HEK293 (cell line): ENCODE data around the gene IRF7.

ENCODE experiments used
- CTCF ChIA-PET: fragments of 350-600 bp; formaldehyde crosslinking; extraction: SDS; loops from one replicate; lab custom pipeline; 2021; ENCODE audit warnings: antibody characterized with exemption; lab: Yijun Ruan, JAX
- POLR2A ChIA-PET: fragments of 300-600 bp; formaldehyde crosslinking; extraction: SDS; loops from one replicate; lab custom pipeline; 2020; ENCODE audit warnings: antibody characterized with exemption, inconsistent platforms; lab: Yijun Ruan, JAX
- H3K27ac ChIP-seq: fragments of 200-500 bp; sonication (Bioruptor generic); 2 replicates; pipeline ENCODE4 v1.5.1; 2014; ENCODE audit warnings: low read depth, low read length, control low read depth, inconsistent platforms; ENCODE audit errors: extremely low read depth
- H3K36me3 ChIP-seq, 2 experiments: fragments of 200-500 bp in 1 of 2; sonication (Bioruptor generic) in 1 of 2; 1 replicate in 1 of 2; 2 replicates in 1 of 2; pipeline ENCODE4 v1.5.1; 2014 to 2017; ENCODE audit warnings: inconsistent platforms in 2 of 2, low read length in 2 of 2; ENCODE audit not compliant: control insufficient read depth in 2 of 2, insufficient read depth in 1 of 2
- H3K4me1 ChIP-seq: fragments of 200-500 bp; sonication (Bioruptor generic); 2 replicates; pipeline ENCODE4 v1.5.1; 2014; ENCODE audit warnings: mild to moderate bottlenecking, low read length, inconsistent platforms; ENCODE audit not compliant: control insufficient read depth, insufficient read depth
- H3K4me3 ChIP-seq: 2 replicates; pipeline ENCODE4 v1.5.1; 2011; ENCODE audit warnings: low read depth, mild to moderate bottlenecking, control low read depth, low read length, moderate library complexity
- H3K9me3 ChIP-seq: fragments of 200-500 bp; sonication (Bioruptor generic); 2 replicates; pipeline ENCODE4 v1.5.1; 2014; ENCODE audit warnings: low read depth, low read length, inconsistent platforms; ENCODE audit not compliant: control insufficient read depth, insufficient read depth
- SALL2 ChIP-seq: fragments of 450-650 bp; formaldehyde crosslinking; IDR thresholded peaks from 2 replicates; pipeline ENCODE4 v1.5.0; 2017; ENCODE audit warnings: missing biosample characterization, mild to moderate bottlenecking, missing genetic modification characterization, borderline replicate concordance
- ZBTB1 ChIP-seq: fragments of 450-650 bp; formaldehyde crosslinking; IDR thresholded peaks from 2 replicates; pipeline ENCODE4 v1.5.1; 2016; ENCODE audit warnings: missing biosample characterization, missing genetic modification characterization
- ZNF24 ChIP-seq: fragments of 450-650 bp; formaldehyde crosslinking; IDR thresholded peaks from 2 replicates; pipeline ENCODE4 v1.5.1; 2016; ENCODE audit warnings: missing biosample characterization, missing genetic modification characterization
- ZNF292 ChIP-seq: fragments of 450-650 bp; formaldehyde crosslinking; IDR thresholded peaks from 2 replicates; pipeline ENCODE4 v1.5.1; 2016; ENCODE audit warnings: low read depth, missing biosample characterization, missing genetic modification characterization, borderline replicate concordance
- ZNF558 ChIP-seq: fragments of 450-650 bp; formaldehyde crosslinking; IDR thresholded peaks from 2 replicates; pipeline ENCODE4 v1.5.1; 2016; ENCODE audit warnings: missing biosample characterization, missing genetic modification characterization
- ZNF561 ChIP-seq: fragments of 450-650 bp; IDR thresholded peaks from 2 replicates; pipeline ENCODE4 v1.5.1; 2018; ENCODE audit warnings: missing biosample characterization, missing genetic modification characterization, borderline replicate concordance
- ZNF571 ChIP-seq: fragments of 450-650 bp; formaldehyde crosslinking; IDR thresholded peaks from 2 replicates; pipeline ENCODE4 v1.5.0; 2017; ENCODE audit warnings: missing biosample characterization, missing genetic modification characterization
- ZNF707 ChIP-seq: fragments of 450-650 bp; formaldehyde crosslinking; IDR thresholded peaks from 2 replicates; pipeline ENCODE4 v1.5.1; 2016; ENCODE audit warnings: missing biosample characterization, missing genetic modification characterization
- ZNF791 ChIP-seq: fragments of 450-650 bp; formaldehyde crosslinking; IDR thresholded peaks from 2 replicates; pipeline ENCODE4 v1.5.1; 2016; ENCODE audit warnings: missing biosample characterization, missing genetic modification characterization
- TF ChIP-seq, protein P1 (sequence below): fragments of 450-650 bp; formaldehyde crosslinking; IDR thresholded peaks from 2 replicates; pipeline ENCODE4 v1.5.1; 2017; ENCODE audit warnings: missing biosample characterization, missing genetic modification characterization
- TF ChIP-seq, protein P2 (sequence below): fragments of 450-650 bp; formaldehyde crosslinking; IDR thresholded peaks from 2 replicates; pipeline ENCODE4 v1.5.1; 2017; ENCODE audit warnings: missing biosample characterization, missing genetic modification characterization
- TF ChIP-seq, protein P3 (sequence below): fragments of 450-650 bp; formaldehyde crosslinking; IDR thresholded peaks from 2 replicates; pipeline ENCODE4 v1.5.1; 2016; ENCODE audit warnings: missing biosample characterization, missing genetic modification characterization, borderline replicate concordance
- TF ChIP-seq, protein P4 (sequence below): fragments of 450-650 bp; formaldehyde crosslinking; IDR thresholded peaks from 2 replicates; pipeline ENCODE4 v1.5.1; 2016; ENCODE audit warnings: missing biosample characterization, missing genetic modification characterization
- TF ChIP-seq, protein P5 (sequence below): fragments of 450-650 bp; formaldehyde crosslinking; IDR thresholded peaks from 2 replicates; pipeline ENCODE4 v1.5.1; 2016; ENCODE audit warnings: missing biosample characterization, missing genetic modification characterization
- TF ChIP-seq, protein P6 (sequence below): fragments of 450-650 bp; formaldehyde crosslinking; IDR thresholded peaks from 2 replicates; pipeline ENCODE4 v1.5.1; 2016; ENCODE audit warnings: missing biosample characterization, missing genetic modification characterization

The IRF7 gene

DNA sequence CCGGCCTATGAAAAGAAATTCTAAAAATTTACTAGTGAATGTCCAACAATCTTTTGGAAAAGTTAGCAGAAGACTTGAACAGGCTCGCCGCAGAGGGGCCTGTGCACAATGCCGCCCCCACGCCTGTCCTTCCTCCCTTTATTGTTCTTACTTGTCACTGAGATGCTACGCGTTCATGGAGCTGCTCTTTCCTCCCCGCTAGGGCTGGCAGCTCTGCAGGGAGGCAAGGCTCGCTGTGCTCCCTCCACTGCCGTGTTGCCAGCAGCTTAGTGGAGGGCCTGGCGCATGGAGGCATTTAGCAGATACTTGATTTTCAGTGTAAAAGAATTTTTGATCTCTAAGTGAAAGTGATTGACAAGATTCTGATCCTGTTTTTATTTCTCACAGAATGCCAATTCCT, 24.8 kb downstream of the IRF7 start (continued):
- TF ChIP-seq ZNF791 (tag by site-specific recombination) (no peak), ZBTB1 (tag by site-specific recombination) (no peak), ZNF707 (tag by site-specific recombination) (no peak)

DNA sequence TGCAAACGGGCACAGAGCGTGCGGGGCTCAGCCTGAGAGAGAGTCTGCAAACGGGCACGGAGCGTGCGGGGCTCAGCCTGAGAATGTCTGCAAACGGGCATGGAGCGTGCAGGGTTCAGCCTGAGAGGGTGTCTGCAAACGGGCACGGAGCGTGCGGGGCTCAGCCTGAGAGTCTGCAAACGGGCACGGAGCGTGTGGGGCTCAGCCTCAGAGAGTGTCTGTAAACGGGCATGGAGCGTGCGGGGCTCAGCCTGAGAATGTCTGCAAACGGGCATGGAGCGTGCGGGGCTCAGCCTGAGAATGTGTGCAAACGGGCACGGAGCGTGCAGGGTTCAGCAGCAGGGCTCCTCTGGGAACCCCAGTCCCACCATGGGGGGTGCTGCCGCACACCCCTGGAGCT, 26.0 kb downstream of the IRF7 start:
- Histone ChIP-seq H3K9me3 (no peaks in the 10 kb centered on the region), H3K27ac (0 out of 2 replicates have a peak overlapping the region, but pooled peaks have one; percentile 5), H3K4me3 (no peak overlapping the region), H3K36me3 (peaks cover 14 to 93% of the 10 kb centered on the region in 2 experiments; a peak in 2 of 3 replicates), H3K4me1 (no peaks in the 10 kb centered on the region)
- ChIA-PET POLR2A (interaction anchor here (2.5 kb wide), 1 partner anchor 14 kb away, joined by 10 read pairs; the partner anchor contains the start of gene PHRF1), CTCF (no interaction called here)
- TF ChIP-seq, protein P1, sequence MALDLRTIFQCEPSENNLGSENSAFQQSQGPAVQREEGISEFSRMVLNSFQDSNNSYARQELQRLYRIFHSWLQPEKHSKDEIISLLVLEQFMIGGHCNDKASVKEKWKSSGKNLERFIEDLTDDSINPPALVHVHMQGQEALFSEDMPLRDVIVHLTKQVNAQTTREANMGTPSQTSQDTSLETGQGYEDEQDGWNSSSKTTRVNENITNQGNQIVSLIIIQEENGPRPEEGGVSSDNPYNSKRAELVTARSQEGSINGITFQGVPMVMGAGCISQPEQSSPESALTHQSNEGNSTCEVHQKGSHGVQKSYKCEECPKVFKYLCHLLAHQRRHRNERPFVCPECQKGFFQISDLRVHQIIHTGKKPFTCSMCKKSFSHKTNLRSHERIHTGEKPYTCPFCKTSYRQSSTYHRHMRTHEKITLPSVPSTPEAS (tag by site-specific recombination) = no peak
- TF ChIP-seq, protein P2, sequence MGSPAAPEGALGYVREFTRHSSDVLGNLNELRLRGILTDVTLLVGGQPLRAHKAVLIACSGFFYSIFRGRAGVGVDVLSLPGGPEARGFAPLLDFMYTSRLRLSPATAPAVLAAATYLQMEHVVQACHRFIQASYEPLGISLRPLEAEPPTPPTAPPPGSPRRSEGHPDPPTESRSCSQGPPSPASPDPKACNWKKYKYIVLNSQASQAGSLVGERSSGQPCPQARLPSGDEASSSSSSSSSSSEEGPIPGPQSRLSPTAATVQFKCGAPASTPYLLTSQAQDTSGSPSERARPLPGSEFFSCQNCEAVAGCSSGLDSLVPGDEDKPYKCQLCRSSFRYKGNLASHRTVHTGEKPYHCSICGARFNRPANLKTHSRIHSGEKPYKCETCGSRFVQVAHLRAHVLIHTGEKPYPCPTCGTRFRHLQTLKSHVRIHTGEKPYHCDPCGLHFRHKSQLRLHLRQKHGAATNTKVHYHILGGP = no peak
- TF ChIP-seq ZNF561 (tag by site-specific recombination) (no peak), ZNF24 (no peak), ZNF558 (no peak), ZNF292 (tag by site-specific recombination) (no peak), SALL2 (tag by site-specific recombination) (no peak), ZNF571 (tag by site-specific recombination) (no peak)
- TF ChIP-seq, protein P3, sequence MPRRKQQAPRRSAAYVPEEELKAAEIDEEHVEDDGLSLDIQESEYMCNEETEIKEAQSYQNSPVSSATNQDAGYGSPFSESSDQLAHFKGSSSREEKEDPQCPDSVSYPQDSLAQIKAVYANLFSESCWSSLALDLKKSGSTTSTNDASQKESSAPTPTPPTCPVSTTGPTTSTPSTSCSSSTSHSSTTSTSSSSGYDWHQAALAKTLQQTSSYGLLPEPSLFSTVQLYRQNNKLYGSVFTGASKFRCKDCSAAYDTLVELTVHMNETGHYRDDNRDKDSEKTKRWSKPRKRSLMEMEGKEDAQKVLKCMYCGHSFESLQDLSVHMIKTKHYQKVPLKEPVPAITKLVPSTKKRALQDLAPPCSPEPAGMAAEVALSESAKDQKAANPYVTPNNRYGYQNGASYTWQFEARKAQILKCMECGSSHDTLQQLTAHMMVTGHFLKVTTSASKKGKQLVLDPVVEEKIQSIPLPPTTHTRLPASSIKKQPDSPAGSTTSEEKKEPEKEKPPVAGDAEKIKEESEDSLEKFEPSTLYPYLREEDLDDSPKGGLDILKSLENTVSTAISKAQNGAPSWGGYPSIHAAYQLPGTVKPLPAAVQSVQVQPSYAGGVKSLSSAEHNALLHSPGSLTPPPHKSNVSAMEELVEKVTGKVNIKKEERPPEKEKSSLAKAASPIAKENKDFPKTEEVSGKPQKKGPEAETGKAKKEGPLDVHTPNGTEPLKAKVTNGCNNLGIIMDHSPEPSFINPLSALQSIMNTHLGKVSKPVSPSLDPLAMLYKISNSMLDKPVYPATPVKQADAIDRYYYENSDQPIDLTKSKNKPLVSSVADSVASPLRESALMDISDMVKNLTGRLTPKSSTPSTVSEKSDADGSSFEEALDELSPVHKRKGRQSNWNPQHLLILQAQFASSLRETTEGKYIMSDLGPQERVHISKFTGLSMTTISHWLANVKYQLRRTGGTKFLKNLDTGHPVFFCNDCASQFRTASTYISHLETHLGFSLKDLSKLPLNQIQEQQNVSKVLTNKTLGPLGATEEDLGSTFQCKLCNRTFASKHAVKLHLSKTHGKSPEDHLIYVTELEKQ (tag by site-specific recombination) = no peak
- TF ChIP-seq, protein P4, sequence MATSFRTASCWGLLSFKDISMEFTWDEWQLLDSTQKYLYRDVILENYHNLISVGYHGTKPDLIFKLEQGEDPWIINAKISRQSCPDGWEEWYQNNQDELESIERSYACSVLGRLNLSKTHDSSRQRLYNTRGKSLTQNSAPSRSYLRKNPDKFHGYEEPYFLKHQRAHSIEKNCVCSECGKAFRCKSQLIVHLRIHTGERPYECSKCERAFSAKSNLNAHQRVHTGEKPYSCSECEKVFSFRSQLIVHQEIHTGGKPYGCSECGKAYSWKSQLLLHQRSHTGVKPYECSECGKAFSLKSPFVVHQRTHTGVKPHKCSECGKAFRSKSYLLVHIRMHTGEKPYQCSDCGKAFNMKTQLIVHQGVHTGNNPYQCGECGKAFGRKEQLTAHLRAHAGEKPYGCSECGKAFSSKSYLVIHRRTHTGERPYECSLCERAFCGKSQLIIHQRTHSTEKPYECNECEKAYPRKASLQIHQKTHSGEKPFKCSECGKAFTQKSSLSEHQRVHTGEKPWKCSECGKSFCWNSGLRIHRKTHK (tag by site-specific recombination) = no peak
- TF ChIP-seq, protein P5, sequence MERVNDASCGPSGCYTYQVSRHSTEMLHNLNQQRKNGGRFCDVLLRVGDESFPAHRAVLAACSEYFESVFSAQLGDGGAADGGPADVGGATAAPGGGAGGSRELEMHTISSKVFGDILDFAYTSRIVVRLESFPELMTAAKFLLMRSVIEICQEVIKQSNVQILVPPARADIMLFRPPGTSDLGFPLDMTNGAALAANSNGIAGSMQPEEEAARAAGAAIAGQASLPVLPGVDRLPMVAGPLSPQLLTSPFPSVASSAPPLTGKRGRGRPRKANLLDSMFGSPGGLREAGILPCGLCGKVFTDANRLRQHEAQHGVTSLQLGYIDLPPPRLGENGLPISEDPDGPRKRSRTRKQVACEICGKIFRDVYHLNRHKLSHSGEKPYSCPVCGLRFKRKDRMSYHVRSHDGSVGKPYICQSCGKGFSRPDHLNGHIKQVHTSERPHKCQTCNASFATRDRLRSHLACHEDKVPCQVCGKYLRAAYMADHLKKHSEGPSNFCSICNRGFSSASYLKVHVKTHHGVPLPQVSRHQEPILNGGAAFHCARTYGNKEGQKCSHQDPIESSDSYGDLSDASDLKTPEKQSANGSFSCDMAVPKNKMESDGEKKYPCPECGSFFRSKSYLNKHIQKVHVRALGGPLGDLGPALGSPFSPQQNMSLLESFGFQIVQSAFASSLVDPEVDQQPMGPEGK (tag by site-specific recombination) = no peak
- TF ChIP-seq, protein P6, sequence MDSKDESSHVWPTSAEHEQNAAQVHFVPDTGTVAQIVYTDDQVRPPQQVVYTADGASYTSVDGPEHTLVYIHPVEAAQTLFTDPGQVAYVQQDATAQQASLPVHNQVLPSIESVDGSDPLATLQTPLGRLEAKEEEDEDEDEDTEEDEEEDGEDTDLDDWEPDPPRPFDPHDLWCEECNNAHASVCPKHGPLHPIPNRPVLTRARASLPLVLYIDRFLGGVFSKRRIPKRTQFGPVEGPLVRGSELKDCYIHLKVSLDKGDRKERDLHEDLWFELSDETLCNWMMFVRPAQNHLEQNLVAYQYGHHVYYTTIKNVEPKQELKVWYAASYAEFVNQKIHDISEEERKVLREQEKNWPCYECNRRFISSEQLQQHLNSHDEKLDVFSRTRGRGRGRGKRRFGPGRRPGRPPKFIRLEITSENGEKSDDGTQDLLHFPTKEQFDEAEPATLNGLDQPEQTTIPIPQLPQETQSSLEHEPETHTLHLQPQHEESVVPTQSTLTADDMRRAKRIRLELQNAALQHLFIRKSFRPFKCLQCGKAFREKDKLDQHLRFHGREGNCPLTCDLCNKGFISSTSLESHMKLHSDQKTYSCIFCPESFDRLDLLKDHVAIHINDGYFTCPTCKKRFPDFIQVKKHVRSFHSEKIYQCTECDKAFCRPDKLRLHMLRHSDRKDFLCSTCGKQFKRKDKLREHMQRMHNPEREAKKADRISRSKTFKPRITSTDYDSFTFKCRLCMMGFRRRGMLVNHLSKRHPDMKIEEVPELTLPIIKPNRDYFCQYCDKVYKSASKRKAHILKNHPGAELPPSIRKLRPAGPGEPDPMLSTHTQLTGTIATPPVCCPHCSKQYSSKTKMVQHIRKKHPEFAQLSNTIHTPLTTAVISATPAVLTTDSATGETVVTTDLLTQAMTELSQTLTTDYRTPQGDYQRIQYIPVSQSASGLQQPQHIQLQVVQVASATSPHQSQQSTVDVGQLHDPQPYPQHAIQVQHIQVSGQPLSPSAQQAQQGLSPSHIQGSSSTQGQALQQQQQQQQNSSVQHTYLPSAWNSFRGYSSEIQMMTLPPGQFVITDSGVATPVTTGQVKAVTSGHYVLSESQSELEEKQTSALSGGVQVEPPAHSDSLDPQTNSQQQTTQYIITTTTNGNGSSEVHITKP = no peak
